ENCODE data around the gene RIT1.

GRCh38 chr1:155893389-155894142, 17.6 kb downstream of the RIT1 start:
- TF ChIP-seq POLR2A (IDR thresholded peaks at IDR 0.05): no peak
- TF ChIP-seq POLR2AphosphoS5 (IDR thresholded peaks at IDR 0.05): no peak
- TF ChIP-seq CTCF (IDR thresholded peaks at IDR 0.05): no peak
